SU-DHL-6 (cell line): Measurements from ENCODE around the gene ABHD11.

Experiments
- H2AFZ ChIP-seq: fragments of 200-600 bp; sonication (generic); 2 replicates; pipeline ENCODE4 v1.6.1; 2014; ENCODE audit warnings: low read depth, mild to moderate bottlenecking, moderate library complexity, mixed read lengths, antibody characterized with exemption, low read length; ENCODE audit not compliant: severe bottlenecking
- H3F3A ChIP-seq: fragments of 200-600 bp; shearing (Covaris generic); 2 replicates; pipeline ENCODE4 v1.6.0; 2016; ENCODE audit warnings: antibody characterized with exemption, mild to moderate bottlenecking; ENCODE audit not compliant: insufficient read depth
- H3K27ac ChIP-seq: fragments of 200-600 bp; sonication (generic); 2 replicates; pipeline ENCODE4 v1.5.1; 2016; ENCODE audit warnings: low read depth, mild to moderate bottlenecking, low read length, moderate library complexity, mixed read lengths
- H3K27me3 ChIP-seq: fragments of 200-600 bp; sonication (generic), shearing (Covaris generic); 2 replicates; pipeline ENCODE4 v1.6.0; 2014; ENCODE audit warnings: mild to moderate bottlenecking, low read length
- H3K36me3 ChIP-seq: fragments of 200-600 bp; sonication (generic); 2 replicates; pipeline ENCODE4 v1.6.1; 2014; ENCODE audit warnings: mild to moderate bottlenecking, low read length, mixed read lengths
- H3K4me2 ChIP-seq: fragments of 300-600, 200-600 bp; shearing (Covaris generic), sonication (generic); 2 replicates; pipeline ENCODE4 v1.6.0; 2014; ENCODE audit warnings: low read length, low read depth, mild to moderate bottlenecking; ENCODE audit not compliant: poor library complexity, severe bottlenecking
- H3K4me3 ChIP-seq: fragments of 200-600 bp; sonication (generic); 2 replicates; pipeline ENCODE4 v1.5.1; 2014; ENCODE audit warnings: antibody characterized with exemption, low read length, mild to moderate bottlenecking, mixed read lengths; ENCODE audit not compliant: insufficient read depth, poor library complexity, severe bottlenecking
- H3K79me2 ChIP-seq: fragments of 200-600 bp; sonication (generic); 2 replicates; pipeline ENCODE4 v1.6.1; 2014; ENCODE audit warnings: mild to moderate bottlenecking, low read length, moderate library complexity; ENCODE audit not compliant: insufficient read depth
- H3K9ac ChIP-seq: fragments of 200-600 bp; sonication (generic); 2 replicates; pipeline ENCODE4 v1.7.0; 2014; ENCODE audit warnings: mild to moderate bottlenecking, low read length
- H3K9me2 ChIP-seq: fragments of 200-600 bp; sonication (generic); replicated peaks from 2 replicates; pipeline ENCODE4 v1.6.1; 2014; ENCODE audit warnings: low read length; ENCODE audit not compliant: insufficient read depth
- H3K9me3 ChIP-seq: fragments of 200-600 bp; sonication (generic); 2 replicates; pipeline ENCODE4 v1.6.1; 2014; ENCODE audit warnings: low read length, mixed read lengths; ENCODE audit not compliant: insufficient read depth
- H4K20me1 ChIP-seq: fragments of 200-600 bp; sonication (generic); 2 replicates; pipeline ENCODE4 v1.6.1; 2014; ENCODE audit warnings: low read depth, mild to moderate bottlenecking, antibody characterized with exemption, low read length, moderate library complexity, mixed read lengths
- EZH2phosphoT487 ChIP-seq: fragments of 200-600 bp; sonication (generic), shearing (Covaris generic); conservative IDR thresholded peaks from 2 replicates; pipeline ENCODE4 v1.6.1; 2018; ENCODE audit warnings: mild to moderate bottlenecking, antibody characterized with exemption, low read length, moderate library complexity, mixed read lengths
- TF ChIP-seq, protein P1 (sequence below): fragments of 200-600 bp; sonication (generic); IDR thresholded peaks from one replicate; pipeline ENCODE4 v1.5.1; 2017; ENCODE audit warnings: antibody characterized with exemption, mild to moderate bottlenecking, low read length, moderate library complexity; ENCODE audit not compliant: insufficient read depth, poor library complexity, severe bottlenecking

The ABHD11 gene

DNA sequence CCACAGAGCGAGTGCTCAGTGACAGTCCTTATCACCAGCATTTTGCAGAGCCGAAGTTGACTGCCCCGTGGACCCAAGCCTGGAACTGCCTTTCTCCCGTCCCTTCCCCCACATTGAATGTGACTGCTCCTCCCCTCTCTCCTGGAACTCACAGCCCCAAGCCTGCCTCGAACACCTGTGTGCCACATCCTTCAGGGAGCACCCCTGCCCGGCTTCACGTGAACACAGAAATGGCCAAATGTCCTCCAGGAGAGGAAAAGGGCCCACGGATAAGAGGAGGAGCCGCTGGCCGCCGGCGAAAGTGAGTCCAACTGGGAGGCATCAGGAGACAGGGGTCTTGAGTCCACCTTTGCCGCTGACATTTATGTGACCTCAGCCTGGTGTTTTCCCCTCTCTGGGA lies 35.4 kb downstream of the ABHD11 start:
- no peak overlapping the region for H3K4me2 ChIP-seq
- H3K9me2 ChIP-seq: no peaks in the 10 kb centered on the region
- no peaks in the 10 kb centered on the region for H3K36me3 ChIP-seq
- H2AFZ ChIP-seq: no peak overlapping the region
- TF ChIP-seq, protein P1, sequence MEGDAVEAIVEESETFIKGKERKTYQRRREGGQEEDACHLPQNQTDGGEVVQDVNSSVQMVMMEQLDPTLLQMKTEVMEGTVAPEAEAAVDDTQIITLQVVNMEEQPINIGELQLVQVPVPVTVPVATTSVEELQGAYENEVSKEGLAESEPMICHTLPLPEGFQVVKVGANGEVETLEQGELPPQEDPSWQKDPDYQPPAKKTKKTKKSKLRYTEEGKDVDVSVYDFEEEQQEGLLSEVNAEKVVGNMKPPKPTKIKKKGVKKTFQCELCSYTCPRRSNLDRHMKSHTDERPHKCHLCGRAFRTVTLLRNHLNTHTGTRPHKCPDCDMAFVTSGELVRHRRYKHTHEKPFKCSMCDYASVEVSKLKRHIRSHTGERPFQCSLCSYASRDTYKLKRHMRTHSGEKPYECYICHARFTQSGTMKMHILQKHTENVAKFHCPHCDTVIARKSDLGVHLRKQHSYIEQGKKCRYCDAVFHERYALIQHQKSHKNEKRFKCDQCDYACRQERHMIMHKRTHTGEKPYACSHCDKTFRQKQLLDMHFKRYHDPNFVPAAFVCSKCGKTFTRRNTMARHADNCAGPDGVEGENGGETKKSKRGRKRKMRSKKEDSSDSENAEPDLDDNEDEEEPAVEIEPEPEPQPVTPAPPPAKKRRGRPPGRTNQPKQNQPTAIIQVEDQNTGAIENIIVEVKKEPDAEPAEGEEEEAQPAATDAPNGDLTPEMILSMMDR: no peak
- no peak for TF ChIP-seq EZH2phosphoT487
- H3K4me3 ChIP-seq: no peak overlapping the region
- no peaks in the 10 kb centered on the region for H3K27me3 ChIP-seq
- H4K20me1 ChIP-seq: no peaks in the 10 kb centered on the region
- no peaks in the 10 kb centered on the region for H3K9me3 ChIP-seq
- H3K27ac ChIP-seq: no peak overlapping the region
- H3K9ac ChIP-seq: no peak overlapping the region
- H3K79me2 ChIP-seq: no peaks in the 10 kb centered on the region
- H3F3A ChIP-seq: no peaks in the 10 kb centered on the region

DNA sequence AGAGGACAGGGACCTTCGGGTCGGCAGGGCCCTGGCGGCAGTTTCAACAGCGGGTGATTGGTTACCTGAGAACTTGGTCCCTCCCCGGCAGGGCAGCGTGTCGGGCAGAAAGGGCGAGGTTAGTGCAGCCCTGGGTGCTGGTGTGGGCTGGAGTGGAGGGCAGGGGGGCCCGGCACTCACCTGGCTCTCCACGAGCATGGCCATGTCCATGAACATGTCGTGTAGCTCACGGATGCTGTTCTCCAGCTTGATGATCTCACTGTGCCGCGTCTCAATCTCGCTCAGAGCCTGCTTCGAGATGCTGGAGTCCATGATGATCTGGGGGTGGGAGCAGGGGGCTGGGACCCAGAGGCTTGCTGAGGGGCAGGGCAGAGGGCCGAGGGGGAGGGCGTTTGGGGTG lies 35.9 kb downstream of the ABHD11 start:
- H3K9me3 ChIP-seq: no peaks in the 10 kb centered on the region
- no peak overlapping the region for H3K27ac ChIP-seq
- H2AFZ ChIP-seq: no peak overlapping the region
- no peaks in the 10 kb centered on the region for H4K20me1 ChIP-seq
- no peak overlapping the region for H3K4me3 ChIP-seq
- H3F3A ChIP-seq: no peaks in the 10 kb centered on the region
- TF ChIP-seq EZH2phosphoT487: no peak
- no peak overlapping the region for H3K9ac ChIP-seq
- H3K4me2 ChIP-seq: no peak overlapping the region
- no peaks in the 10 kb centered on the region for H3K27me3 ChIP-seq
- no peaks in the 10 kb centered on the region for H3K9me2 ChIP-seq
- no peaks in the 10 kb centered on the region for H3K36me3 ChIP-seq
- no peaks in the 10 kb centered on the region for H3K79me2 ChIP-seq

DNA sequence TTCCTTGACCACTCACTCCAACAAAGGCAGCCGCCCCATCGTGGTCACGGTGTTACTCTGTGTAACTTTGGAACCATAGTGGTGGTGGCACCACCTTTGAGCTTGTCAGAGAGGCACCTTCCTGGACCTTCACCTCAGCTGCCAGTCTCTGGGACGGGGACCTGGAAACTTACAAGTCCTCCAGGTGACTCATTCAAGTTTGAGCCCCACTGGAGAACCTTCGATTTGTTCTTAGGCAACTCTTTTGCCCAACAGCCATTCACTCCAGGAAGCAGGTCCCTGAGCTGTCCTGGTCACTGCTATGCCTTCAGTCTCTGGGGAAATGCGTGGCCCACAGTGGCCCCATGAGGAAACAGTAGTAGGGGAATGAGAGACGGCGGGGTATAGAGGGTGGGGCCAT lies 36.4 kb downstream of the ABHD11 start:
- Histone ChIP-seq H3K79me2 (no peaks in the 10 kb centered on the region), H3K9me2 (no peaks in the 10 kb centered on the region), H3K9me3 (no peaks in the 10 kb centered on the region), H4K20me1 (no peaks in the 10 kb centered on the region), H3K4me3 (no peak overlapping the region), H2AFZ (no peak overlapping the region), H3K27me3 (no peaks in the 10 kb centered on the region), H3K27ac (no peak overlapping the region), H3F3A (no peaks in the 10 kb centered on the region), H3K4me2 (no peak overlapping the region), H3K9ac (no peak overlapping the region), H3K36me3 (no peaks in the 10 kb centered on the region)
- TF ChIP-seq, protein P1: no peak
- no peak for TF ChIP-seq EZH2phosphoT487

DNA sequence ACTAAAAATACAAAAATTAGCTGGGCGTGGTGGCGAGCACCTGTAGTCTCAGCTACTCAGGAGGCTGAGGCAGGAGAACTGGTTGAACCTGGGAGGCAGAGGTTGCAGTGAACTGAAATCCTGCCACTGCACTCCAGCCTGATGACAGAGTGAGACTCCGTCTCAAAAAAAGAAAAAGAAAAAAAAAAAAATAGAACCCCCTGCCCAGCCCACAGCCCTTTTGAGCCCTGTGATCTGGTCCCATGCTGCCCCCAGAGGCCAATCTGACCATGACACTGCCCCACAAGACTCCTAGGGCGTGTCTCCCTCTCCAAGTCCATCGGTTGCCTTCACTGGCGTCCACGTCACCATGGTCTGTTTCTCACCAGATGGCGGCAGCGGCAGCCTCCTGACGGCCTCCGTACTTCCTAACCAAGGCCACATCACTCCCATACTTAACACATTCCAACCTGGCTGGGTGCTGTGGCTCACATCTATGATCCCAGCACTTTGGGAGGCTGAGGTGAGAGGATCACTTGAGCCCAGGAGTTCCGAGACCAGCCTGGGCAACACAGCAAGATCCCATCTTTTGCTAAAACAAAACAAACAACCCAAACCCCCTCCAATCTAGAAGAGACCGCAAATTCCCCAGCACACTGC lies 37.1 kb downstream of the ABHD11 start:
- H3K27ac ChIP-seq: no peak overlapping the region
- TF ChIP-seq, protein P1: peak; percentile 48
- no peak for TF ChIP-seq EZH2phosphoT487
- no peaks in the 10 kb centered on the region for H3K27me3 ChIP-seq
- H3K79me2 ChIP-seq: no peaks in the 10 kb centered on the region
- no peaks in the 10 kb centered on the region for H3K36me3 ChIP-seq
- no peaks in the 10 kb centered on the region for H4K20me1 ChIP-seq
- no peak overlapping the region for H3K4me2 ChIP-seq
- H2AFZ ChIP-seq: no peak overlapping the region
- no peak overlapping the region for H3K9ac ChIP-seq
- no peaks in the 10 kb centered on the region for H3F3A ChIP-seq
- H3K9me2 ChIP-seq: no peaks in the 10 kb centered on the region
- H3K4me3 ChIP-seq: no peak overlapping the region
- H3K9me3 ChIP-seq: no peaks in the 10 kb centered on the region
